H1 (cell line): ENCODE measurements around the gene BGN. TPM values are rescaled to one million over a fixed set of nuclear protein-coding genes. Genes with fewer than 3 reads are reported as not detected.

Experiments
- CHD2 ChIP-seq: IDR thresholded peaks from 2 replicates; pipeline ENCODE4 v1.6.1; 2012; ENCODE audit warnings: low read length, improper control_type of control experiment
- RBBP5 ChIP-seq: IDR thresholded peaks from 2 replicates; pipeline ENCODE4 v1.7.1; 2012; ENCODE audit warnings: low read depth, mild to moderate bottlenecking, inconsistent platforms, low read length, moderate library complexity, borderline replicate concordance
- RFX5 ChIP-seq: IDR thresholded peaks from 2 replicates; pipeline ENCODE4 v1.6.1; 2011; ENCODE audit warnings: low read depth, low read length, improper control_type of control experiment, borderline replicate concordance
- TCF12 ChIP-seq: IDR thresholded peaks from 2 replicates; pipeline ENCODE4 v1.6.1; 2011; ENCODE audit warnings: low read depth, mild to moderate bottlenecking, low read length
- TEAD4 ChIP-seq: IDR thresholded peaks from 2 replicates; pipeline ENCODE4 v1.6.1; 2012; ENCODE audit warnings: low read depth, low read length, inconsistent platforms, mixed read lengths
- USF2 ChIP-seq: IDR thresholded peaks from 2 replicates; pipeline ENCODE4 v1.6.1; 2011; ENCODE audit warnings: low read length, improper control_type of control experiment
- polyA plus RNA-seq, 7 experiments: library from polyadenylated mRNA; depleted of rRNA in 3 of 7; stranded (reverse) in 5 of 7; unstranded in 2 of 7; fragments of >200 nt in 5 of 7; fragments of 200-250 nt in 2 of 7; gene quantifications; 1 replicate in 5 of 7; 2 replicates in 1 of 7; 4 replicates in 1 of 7; pipeline versions ENCODE4 v1.2.1 to v1.2.3, GENCODE V29; 2011 to 2013; ENCODE audit warnings: missing spikeins in 2 of 7, mixed read lengths in 2 of 7
- total RNA-seq: library from RNA; stranded (reverse); fragmentation: NEBNext Ultra II Directional; extraction: Animal tissue kit (Norgen Biotek cat#: 25700); gene quantifications from 2 replicates; pipeline ENCODE4 v1.2.1, GENCODE V29; 2021
- TF ChIP-seq, protein P1 (sequence below), 3 experiments: IDR thresholded peaks; 1 replicate in 2 of 3; 2 replicates in 1 of 3; pipeline versions ENCODE4 v1.5.1 to v1.6.1; 2011; ENCODE audit warnings: low read length in 3 of 3, mild to moderate bottlenecking in 3 of 3, inconsistent platforms in 2 of 3, low read depth in 1 of 3, moderate library complexity in 1 of 3; ENCODE audit not compliant: insufficient read depth in 1 of 3; ENCODE audit errors: control extremely low read depth in 1 of 3

Gene BGN
- total and polyA plus RNA-seq, 2 of the 8 experiments (the other 6 are each of a cell fraction or from before 2014, with no cell fraction given) = 1.8 to 2.4 TPM

DNA sequence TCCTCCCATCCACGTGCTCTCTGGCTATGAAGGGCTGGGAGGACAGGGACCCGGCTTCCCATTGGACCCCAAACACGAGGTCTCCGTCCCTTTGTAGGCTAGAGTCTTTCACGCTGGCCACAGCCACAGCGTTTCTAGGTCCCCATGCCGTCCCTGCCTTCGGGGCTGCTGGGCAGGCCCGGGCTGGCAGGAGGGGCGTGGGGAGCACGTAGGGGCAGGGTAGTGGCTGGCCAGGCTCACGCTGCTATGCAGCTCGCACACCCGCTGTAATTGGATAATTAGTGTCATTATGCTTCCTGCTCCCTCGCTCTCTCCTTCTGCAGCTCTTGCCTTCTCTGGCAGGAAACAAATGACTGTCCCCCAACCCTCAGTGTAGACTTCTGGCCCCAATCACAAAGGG is 32.4 kb downstream of the BGN start (continued):
- TF ChIP-seq RBBP5 = no peak
- no peak for TF ChIP-seq TEAD4
- no peak for TF ChIP-seq USF2
- TF ChIP-seq, protein P1, sequence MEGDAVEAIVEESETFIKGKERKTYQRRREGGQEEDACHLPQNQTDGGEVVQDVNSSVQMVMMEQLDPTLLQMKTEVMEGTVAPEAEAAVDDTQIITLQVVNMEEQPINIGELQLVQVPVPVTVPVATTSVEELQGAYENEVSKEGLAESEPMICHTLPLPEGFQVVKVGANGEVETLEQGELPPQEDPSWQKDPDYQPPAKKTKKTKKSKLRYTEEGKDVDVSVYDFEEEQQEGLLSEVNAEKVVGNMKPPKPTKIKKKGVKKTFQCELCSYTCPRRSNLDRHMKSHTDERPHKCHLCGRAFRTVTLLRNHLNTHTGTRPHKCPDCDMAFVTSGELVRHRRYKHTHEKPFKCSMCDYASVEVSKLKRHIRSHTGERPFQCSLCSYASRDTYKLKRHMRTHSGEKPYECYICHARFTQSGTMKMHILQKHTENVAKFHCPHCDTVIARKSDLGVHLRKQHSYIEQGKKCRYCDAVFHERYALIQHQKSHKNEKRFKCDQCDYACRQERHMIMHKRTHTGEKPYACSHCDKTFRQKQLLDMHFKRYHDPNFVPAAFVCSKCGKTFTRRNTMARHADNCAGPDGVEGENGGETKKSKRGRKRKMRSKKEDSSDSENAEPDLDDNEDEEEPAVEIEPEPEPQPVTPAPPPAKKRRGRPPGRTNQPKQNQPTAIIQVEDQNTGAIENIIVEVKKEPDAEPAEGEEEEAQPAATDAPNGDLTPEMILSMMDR (IDR thresholded peaks at IDR 0.05; ENCODE audit: control extremely low read depth in 1 of 3, insufficient read depth in 1 of 3, low read depth in 1 of 3, low read length in 3 of 3) = no peak
- TF ChIP-seq CHD2 = no peak
- TF ChIP-seq TCF12 = no peak
- TF ChIP-seq RFX5 = no peak
